NCI-H2029 treated with DMSO at 0.1 percent for 48 hours (cell line): ENCODE results near the gene CDON.

Experiments used
- DNase-seq: peaks from one replicate; lab custom pipeline; 2025; lab: John Stamatoyannopoulos, UW

CDON gene

DNA sequence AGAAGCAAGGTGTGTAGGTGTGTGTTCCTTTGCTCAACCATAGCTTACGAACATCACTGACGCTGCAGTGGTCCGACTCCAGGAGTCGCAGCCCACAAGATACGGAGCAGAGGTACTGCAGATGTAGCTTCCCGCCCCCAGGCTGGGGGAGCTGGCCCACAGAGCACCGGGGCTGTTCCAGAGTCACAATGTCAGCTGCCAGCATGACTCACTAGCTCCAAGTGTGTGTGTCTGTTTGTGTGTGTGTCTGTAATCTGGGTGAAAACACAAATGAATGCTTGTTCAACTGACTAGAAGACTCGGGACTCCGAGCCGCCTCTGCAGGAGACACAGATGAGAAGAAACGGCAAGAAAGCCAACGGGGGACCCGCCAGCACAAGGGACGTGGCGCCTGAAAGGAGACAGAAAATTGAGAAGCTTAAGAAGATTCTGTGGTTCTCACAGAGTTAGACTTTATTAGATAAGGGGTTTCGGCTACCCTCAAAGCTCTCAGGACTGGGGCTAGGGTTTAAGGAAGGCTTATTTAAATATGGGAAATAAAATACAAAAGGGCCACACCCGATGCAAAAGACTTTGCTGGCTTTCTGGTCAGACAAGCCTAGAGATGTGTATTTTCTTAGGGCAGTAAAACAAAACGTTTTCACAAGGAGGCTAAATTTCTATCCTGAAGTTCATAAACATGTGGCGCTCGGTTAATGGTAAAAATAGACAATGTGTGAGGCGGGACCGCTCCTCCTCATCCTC lies 106.1 kb downstream of the CDON start:
- DNase-seq: no peak

DNA sequence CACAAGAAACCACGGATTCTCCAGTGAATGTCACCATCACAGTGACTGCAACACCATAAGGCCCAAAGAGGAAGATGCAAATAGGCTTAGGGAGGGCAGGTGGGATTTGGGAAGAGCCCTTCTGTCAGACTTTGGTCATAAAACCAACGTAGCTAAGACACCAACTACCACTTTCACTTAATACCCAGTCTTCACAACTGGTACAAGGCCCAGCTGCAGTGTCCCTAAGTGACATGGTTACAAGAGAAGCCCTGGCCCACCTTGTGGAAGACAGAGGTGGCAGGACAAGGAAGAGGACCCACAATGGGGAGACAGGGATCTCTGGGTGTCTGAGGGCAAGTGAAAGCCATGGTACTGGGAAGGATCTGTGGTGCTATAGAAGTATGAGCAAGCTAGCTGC lies 106.8 kb downstream of the CDON start:
- DNase-seq: no peak

DNA sequence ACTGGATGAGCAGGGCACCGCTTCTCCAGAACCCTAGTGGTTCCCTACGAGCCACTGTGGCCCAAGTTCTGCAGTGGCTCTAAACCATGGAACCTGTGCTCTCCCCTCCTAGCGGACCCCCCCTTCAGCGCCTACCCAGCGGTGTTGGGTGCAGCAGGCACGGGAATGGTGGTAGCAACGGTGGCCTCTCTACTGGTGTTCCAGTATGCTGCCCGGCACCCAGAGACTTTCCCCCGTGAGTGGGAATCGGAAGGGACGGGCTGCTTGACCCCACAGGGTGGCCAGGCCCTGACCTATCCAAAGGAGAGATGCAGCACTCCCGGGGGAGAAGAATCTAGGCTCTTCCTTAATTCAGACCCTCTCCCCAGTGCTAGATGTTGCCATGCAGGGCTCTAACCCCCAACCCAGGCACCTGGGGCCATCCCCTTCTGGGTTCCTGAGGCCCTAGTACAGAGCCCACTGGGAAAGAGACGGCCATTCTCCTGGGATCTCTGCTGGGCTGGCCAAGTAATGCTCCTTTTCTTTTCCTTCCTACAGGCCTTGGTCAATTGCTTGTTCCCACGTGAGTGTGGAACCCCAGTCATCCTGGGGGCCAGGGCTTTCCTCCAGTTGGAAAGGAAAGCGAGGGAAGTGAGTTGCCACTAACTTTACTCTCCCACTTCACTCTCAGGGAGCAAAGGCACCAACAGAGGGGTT lies 107.6 kb downstream of the CDON start:
- DNase-seq: no peak

DNA sequence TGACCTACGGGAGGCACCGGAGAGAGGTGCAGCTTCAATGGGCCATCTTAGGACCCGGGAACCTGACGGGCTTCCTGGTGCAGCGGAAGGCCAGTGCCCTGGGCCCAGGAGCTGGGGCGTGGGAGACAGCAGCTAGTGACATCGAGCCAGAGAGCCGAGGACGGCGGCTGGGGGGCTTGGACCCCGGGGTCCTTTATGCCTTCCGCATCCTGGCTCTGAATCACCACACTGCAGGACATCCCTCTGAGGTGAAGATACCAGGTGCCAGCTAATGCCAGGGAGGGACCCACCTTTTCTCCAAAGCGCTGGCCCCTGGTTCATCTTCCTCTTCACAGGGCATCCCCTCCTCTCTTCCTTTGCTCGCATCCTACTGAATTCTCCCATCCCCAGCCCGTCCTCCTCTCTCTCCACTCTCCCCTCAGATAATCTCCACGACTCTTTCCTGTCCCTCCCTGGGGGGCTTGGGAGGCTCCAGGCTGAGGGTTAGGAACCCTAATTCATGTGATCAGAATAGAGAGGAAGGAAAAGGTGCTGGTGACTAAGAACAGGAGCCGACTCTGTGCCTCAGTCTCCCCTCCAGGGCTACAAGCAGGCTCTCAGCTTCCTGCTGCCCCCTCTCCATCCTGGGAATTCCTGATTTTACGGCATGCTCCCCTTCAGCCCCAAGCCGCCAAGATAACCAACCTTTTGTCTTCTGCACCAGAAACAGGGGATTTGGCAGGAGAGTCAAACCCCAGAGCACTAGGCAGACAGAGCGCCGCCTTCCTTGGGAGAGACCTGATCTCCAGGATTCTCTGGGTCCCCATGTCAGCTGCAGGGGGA lies 108.3 kb downstream of the CDON start:
- no peak for DNase-seq

DNA sequence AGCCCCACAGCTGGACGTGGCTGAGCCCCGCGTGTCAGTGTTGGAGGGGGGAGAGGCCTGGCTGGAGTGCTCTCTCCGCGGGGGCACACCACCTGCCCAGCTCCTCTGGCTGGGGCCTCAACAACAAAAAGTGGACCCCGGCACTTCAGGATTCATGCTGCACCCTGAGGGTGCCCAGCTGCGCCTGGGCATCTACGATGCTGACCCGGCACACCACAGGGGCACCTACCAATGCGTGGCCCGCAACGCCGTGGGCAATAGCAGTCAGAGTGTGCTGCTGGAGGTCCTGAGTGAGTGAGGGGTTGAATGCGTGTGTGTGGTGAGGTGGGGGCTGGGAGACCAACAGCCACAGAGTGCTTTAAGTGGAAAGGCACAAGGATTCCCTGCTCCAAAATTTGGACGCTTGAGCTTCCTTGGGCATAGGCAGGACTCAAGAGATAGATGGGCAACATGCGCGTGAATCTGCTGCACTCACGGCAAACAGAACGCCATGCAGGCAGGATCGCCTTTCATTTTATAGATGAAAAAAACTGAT lies 109.2 kb downstream of the CDON start:
- DNase-seq: no peak

DNA sequence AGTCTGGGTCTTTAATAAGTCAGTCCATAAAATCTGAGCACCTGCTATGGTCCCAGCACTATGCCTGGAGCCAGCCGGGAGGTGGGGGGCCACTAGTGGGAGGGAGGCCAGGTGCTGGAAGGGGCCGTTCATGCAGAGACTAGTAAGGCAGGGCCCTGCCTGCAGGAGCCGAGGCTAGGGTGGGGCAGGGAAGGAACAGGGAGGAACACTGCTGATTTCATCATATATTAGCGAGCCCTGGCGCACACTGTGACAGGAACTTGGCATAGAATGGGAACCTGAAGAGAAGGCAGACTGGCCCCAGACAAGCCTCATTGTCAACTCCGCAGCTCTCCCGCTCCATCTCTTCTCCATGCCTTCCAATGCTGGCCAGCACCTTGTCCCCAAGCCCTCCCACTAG lies 109.7 kb downstream of the CDON start:
- no peak for DNase-seq

DNA sequence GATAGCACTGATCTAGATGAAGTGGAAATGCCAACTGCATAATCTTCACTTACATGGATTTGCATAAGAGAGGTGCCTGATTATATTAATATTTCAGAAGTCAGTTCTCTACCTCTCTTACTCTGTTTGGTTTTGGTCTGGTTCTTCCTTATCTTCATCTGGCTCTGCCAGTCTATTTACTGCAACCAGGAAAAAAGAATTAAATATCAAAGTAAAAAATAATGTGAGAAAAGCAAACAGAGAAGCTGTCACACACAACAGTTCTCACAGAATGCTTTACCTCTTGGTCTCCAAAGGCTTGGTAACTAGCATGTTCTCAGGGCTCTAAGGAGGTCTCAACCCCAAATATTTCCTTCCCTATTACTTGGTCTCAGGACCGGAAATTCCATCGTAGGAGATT lies 110.1 kb downstream of the CDON start:
- DNase-seq: no peak

DNA sequence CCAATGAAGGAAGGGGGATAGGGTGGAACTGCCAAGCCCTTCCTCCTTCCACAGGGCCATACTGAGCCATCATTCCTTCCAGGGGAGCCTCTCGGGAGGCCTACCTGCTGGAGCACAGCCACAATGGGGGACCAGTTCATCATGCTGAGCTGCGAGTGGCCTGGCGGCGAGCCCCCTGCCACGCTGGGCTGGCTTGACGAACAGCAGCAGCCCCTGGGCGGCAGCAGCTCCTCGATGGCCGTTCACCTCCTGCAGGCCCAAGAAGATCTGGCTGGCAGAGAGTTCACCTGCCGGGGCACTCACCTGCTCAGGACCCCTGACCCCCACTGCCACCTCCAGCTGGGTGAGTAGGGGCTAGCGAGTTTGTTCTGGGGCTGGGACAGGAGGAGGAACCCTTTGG lies 110.9 kb downstream of the CDON start:
- DNase-seq: no peak

DNA sequence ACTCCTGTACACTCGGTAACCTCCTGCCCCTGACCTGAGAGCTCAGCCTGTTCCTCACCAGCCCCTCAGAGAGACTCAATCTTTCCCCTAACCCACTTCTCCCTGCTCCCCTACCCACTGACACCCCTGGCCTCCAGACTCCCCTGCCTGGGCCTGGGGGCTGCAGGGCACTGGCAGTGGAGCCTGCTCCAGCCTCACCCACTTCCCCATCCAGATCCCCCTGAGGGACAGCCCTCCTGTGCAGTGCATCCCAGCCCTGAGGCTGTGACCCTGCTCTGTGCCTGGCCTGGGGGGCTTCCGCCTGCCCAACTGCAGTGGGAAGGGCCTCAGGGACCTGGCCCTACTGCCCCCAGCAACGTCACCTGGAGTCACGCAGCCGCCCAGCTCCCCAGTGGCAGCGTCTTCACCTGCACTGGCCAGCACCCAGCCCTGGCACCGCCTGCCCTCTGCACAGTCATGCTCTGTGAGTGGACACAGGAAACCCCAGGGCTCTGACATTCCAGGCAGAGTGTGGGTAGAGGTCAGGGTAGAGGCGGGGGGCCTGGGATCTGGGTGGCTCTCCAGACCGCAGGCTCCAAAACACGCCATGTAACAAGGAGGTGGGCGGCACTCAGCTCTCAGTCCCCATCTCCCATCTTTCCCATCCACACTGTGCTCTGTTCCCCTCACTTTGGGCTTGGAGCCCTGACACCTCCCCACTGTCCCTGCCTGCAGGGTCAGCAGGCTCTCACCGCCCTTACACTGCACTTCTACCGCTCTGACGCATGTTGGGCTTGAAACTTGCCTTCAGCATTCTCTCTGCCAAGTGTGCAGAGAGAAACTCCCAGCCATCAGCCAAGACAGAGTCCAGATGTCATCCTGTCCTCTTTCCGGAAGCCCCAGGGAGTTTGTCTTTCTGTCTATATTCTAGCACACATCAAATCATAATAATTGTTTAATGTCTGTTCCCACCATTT lies 111.7 kb downstream of the CDON start:
- DNase-seq: no peak

DNA sequence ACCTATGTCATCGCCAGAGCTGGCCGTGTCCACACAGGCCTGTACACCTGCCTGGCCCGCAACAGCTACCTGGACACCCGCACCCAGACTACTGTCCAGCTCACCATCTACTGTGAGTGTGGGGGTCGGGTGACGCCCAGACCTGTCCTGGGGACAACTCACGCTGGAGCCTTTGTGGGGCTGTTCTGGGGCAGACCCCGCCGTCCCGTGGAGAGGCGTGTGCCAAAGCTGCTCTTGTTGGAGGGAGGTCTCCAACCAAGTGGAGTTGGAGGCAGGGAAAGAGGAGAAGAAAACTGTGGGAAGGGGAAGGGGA lies 112.5 kb downstream of the CDON start:
- no peak for DNase-seq

DNA sequence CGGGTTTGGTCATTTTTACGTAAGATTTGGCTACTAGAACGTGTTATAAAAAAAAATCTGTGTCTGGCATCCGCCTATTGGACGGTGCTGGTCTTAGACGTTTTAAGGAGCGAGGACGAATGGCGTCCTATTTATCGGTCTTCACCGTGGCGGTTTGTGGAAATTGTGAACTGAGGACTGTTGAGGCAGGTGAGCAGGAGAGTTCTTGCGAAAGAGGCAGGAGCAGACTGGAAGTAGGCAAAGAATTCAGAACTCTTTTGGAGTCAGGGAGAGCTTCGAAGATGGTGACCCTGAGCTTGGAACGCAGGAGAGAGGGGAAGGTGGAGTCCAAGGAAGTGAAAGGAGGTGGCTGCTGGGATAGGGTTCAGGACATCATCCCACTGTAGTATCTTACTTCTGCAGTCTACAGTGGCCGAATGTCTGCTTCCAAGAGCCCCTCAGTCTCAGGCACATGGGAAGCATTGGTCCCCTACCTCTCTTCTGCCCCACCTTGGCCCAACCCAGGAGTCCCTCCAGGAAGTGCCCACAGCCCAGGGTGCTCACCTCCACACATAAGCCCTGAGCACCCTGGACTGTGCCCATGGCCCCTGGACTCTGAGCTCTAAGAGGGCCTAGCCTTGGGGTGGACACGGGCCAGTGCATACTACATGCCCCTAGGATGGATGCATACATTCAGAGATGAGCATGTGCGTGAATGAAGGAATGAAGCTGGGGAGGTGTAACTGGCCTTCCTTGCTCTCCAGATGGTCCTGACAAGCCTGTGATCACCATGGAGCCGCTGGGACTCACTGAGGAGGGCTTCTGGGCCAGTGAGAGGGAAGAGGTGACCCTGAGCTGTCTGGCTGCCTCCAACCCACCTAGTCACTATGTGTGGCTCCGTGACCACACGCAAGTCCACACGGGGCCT lies 113.1 kb downstream of the CDON start:
- DNase-seq: no peak

DNA sequence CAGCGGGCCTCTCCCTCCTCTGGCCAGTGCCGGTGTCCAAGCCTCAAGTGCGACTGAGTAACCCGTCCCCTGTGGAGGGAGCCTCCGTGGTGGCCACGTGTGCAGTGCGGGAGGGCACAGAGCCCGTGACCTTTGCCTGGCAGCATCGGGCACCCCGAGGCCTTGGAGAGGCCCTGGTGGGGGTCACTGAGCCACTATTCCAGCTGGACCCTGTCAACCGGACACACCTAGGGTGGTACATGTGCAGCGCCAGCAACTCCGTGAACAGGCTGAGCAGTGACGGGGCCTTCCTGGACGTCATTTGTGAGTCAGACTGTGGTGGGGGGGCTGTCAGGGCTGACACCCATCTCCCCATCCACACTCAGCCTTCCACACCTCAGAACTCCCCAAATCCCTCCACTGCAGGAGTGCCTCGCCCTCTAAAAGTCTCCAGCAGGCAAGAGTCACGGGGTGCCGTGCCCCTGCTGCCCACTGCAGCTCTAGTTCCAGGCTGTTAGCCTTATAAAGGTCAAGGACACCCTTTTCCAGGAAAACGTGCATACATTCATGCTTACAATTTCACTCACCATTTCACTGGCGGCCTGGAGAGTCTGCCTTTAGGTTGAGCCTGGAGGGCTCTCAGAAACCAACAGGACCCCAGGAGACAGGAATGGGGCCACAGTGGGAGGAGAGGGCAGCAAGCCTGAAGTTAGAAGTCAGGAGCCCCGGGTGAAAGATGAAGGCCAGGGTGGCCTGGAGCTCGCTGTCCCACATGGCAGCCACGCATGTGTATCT lies 114.2 kb downstream of the CDON start:
- DNase-seq: no peak

DNA sequence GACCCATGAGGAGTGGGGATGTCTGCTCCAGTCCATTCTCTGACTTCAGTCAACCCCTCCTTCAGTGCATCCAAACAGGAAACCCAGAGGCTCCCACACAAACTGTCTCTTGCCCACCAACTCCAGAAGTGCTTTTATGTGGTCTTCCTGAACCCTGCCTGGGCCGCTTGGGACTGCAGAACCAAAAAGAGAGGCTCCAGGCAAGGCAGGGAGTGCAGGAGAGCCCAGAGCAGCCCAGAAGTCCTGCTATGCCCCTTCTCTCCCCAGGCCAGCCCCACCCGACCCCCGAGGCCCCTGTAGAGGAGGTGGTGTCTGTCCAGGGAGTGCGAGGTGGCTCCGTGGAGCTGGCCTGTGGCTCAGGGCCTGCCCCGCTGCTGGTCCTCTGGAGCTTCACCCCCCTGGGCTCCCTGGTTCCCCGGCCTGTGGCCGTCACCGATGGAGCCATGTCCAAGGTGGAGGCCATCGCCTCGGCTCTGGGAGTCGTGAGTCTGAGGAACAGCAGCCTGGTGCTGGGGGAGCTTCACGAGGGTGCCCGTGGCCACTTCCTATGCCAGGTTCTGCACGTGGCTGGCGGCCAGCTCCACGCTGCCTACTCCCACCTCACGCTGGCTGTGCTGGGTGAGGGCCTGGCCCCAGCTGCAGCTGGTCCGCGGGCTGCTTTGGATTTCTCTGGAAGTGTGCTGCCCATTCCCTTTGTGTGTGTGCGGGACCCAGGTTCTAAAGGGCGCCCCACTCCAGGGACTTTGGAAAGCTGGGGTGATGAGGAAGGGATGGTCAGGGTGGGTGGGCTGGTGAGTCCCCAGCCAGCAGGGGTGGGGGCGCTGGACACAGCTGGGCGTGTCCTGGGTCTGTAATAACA lies 115.0 kb downstream of the CDON start:
- DNase-seq: no peak

DNA sequence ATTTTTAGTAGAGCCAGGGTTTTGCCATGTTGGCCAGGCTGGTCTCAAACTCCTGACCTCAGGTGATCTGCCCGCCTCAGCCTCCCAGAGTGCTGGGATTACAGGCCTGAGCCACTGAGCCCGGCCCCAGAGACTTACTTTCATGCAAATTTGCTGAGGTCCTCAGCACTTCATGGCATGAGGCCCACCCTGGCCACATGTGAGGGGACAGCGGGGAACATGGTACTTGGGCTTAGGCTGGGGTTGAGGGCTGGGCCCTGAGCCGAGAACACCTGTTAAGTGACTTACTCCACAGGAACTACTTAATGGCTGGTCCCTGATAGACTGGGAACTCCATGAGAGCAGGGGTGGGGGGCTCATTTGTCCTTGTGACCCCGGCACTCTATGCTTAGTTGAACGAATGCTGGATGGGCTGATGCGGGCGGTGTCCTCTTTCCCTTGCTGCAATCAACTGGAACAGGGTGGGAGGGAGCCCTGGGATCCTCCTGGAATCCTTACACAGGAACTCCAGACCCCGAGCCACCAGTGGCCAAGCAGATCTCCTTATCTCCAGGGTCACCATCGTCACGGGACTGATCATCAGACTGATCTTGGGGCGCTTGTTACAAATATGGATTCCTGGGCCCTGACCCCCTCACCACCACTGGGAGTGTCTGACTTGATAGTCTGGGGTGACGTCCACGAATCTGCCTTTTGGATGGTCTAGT lies 115.8 kb downstream of the CDON start:
- DNase-seq: no peak

DNA sequence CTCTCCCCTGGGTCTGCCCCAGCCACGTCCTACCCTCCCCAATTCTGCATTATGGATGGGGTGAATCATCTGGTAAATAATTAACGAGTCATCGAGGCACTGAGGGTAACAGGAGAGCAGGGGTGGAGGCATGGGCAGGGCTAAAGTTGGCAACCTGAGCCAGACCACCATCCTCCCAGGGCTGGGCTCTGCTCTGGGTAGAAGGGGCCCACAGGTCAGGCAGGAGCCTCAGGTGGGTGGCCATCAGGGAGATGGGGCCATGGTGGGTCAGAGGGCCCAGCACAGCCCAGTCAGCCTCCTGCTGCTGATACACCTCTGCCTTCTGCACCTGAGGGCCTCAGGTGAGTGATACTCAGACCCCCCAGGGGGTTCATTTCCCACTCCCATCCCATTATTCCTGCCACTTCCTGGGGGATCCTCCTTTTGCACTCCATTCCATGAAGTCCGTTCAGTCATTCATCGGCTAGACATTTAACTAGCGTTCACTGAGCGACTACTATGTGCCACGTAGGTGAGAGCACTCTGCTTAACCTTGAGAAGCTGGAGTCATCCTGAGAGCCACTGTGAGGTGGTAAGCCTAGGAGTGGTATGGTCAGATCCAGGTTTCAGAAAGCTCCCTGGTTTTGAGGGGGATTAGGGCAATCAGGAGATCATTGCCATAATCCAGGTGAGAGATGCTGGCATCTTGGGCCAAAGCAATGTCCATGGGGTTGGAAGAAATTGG lies 116.7 kb downstream of the CDON start, which contains the start of gene VSIG10L2:
TSS of gene VSIG10L2 (plus strand) at position 248 of the 724 bp plus-strand sequence. CDS start at position 260, 12 bp downstream.
- no peak for DNase-seq

DNA sequence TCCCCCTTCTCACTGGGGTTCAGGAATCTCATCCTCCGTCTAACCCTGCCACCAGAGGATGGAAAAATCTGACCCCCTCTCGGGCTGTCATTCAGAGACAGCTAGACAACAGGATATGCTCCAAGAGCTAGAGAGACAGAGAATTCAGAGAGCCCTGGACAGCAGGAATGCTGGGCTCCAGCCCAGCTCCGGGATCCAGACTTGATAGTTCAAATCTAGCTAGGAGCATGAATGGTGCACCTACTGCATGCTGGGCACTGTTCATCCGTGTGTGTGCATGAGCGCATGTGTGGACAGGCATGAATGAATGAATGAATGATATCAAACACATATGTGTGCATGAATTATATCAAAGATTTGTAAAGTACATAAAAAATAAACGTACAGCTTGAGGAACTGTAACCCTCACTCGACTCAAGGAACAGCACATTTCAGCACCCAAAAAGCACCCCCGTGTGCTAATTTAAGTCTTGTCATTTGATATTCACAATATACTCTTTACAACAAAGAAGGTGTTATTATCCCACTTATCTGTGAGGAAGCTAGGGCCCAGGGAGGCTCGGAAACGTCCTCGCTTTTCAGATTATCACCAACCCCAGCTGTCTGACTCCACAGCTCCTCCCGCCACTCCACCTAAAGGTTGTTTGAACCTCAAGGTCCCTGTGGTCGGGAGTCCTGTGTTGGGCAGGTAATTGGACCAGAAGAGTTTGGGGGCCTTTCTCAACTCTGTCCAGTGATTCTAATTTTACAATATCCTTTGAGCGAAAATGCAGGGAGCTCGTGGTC lies 117.5 kb downstream of the CDON start:
- DNase-seq: no peak
